ENCODE measurements around the gene ZNF474.

The ZNF474 gene

DNA sequence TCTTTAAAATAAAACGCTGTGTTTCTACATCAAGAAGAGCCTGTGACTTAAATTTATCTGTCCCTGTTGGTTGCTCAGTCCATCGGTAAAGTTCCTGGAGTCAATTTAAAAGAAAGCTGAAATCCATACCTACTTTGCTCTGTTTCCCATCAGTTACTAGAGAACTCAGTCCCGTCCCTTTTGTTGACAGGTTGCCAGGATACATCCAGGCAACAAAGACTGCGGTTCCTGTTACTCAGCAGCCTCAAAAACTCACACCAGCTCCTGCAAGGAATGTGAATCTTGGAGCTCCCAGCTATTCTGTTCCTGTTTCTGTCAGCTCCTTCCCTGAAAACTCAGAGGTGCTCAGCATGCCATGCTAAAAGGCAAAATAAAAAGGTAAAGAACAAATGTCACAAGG, at the start of gene ZNF474:
Gene ZNF474, plus strand, starts transcription at position 241 of the 400 bp plus-strand sequence. CDS start 22,445 bp downstream, outside the sequence.
- DNase-seq, result peak; percentile 99
- Histone ChIP-seq H3K27ac (peak within 1 kb of the TSS; percentile 95), H3K4me3 (ENCODE audit: low read depth, low read length) (peak within 1 kb of the TSS; percentile 6), H3K27me3 (replicated peaks) (no peaks in the 10 kb centered on the region), H3K36me3 (replicated peaks) (no peaks in the 10 kb centered on the region)
- in situ Hi-C loops (cut with HindIII; ENCODE audit: low pct_ligation_motif_present, low sequenced_read_pairs), result no loop called here
- TF ChIP-seq, protein P1, sequence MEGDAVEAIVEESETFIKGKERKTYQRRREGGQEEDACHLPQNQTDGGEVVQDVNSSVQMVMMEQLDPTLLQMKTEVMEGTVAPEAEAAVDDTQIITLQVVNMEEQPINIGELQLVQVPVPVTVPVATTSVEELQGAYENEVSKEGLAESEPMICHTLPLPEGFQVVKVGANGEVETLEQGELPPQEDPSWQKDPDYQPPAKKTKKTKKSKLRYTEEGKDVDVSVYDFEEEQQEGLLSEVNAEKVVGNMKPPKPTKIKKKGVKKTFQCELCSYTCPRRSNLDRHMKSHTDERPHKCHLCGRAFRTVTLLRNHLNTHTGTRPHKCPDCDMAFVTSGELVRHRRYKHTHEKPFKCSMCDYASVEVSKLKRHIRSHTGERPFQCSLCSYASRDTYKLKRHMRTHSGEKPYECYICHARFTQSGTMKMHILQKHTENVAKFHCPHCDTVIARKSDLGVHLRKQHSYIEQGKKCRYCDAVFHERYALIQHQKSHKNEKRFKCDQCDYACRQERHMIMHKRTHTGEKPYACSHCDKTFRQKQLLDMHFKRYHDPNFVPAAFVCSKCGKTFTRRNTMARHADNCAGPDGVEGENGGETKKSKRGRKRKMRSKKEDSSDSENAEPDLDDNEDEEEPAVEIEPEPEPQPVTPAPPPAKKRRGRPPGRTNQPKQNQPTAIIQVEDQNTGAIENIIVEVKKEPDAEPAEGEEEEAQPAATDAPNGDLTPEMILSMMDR (IDR thresholded peaks at IDR 0.05; ENCODE audit: low read depth, low read length, missing control alignments), result no peak

DNA sequence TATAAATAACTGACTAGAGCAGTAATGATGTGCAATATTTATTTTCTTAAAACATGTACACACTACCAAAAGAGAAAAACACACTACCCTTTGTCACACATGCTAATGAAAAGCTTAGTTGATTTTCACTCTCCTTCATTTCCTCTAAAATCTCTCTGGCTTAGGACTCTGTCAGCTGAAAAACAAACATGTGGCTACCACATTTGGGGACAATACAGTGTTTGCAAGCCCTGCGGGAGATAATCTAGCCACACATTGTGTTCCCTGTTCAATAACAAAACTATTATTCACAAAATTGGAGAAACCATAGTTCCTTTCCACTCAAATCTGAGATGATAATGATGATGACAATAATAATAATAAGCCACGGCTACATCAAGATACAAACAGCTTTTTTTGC, 47.8 kb upstream of the ZNF474 start:
- H3K27ac ChIP-seq, result no peak overlapping the region
- no peak overlapping the region for H3K4me3 ChIP-seq (ENCODE audit: low read depth, low read length)
- in situ Hi-C loops (cut with HindIII; ENCODE audit: low pct_ligation_motif_present, low sequenced_read_pairs), result no loop called here

DNA sequence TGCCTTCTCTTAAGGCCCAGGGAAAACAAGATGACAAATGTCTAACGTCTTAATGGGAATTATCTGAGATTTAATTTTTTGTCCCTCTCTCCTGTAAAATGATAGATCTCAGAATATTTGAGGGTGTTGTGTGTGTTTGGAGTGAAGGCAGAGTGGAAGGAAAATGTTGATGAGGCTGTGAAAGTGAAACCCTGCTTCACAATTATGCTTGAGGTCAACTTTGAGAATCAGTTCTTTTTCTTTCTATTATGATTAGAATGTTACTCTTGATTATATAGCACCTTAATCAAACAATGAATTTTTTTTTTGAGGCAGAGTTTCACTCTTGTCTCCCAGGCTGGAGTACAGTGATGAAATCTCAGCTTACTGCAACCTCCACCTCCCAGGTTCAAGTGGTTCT, 45.8 kb upstream of the ZNF474 start:
- no peaks in the 10 kb centered on the region for H3K27me3 ChIP-seq (replicated peaks)
- H3K27ac ChIP-seq, result no peak overlapping the region
- in situ Hi-C loops (cut with HindIII; ENCODE audit: low pct_ligation_motif_present, low sequenced_read_pairs), result no loop called here
- TF ChIP-seq, protein P1 (IDR thresholded peaks at IDR 0.05; ENCODE audit: low read depth, low read length, missing control alignments), result no peak
- H3K4me3 ChIP-seq (ENCODE audit: low read depth, low read length), result no peak overlapping the region
- no peaks in the 10 kb centered on the region for H3K36me3 ChIP-seq (replicated peaks)
- DNase-seq, result no peak

More for the DNA sequence above, 47.8 kb upstream of the ZNF474 start:
- H3K36me3 ChIP-seq (replicated peaks), result no peaks in the 10 kb centered on the region
- no peak for DNase-seq
- no peaks in the 10 kb centered on the region for H3K27me3 ChIP-seq (replicated peaks)
- TF ChIP-seq, protein P1 (IDR thresholded peaks at IDR 0.05; ENCODE audit: low read depth, low read length, missing control alignments), result no peak

DNA sequence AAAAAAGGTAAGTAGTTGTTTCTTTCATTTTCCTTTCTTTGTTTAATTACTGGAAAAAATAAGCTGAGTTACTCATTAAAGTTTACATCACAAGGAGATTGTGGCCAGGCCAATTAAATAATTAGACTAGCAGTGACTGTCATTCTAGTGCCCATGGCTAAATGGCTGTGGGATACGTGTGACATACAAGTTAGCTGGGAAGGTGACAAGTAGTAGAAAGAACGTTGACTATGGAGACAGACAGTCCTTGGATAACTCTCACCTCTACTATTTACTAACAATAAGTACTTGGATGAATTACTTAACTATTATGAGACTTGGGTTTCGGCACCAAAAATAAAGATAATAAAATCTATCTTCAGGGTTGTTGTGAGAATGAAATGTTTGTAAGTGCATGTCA, 44.3 kb upstream of the ZNF474 start:
- TF ChIP-seq, protein P1 (IDR thresholded peaks at IDR 0.05; ENCODE audit: low read depth, low read length, missing control alignments), result no peak
- Histone ChIP-seq H3K27me3 (replicated peaks) (no peaks in the 10 kb centered on the region), H3K36me3 (replicated peaks) (no peaks in the 10 kb centered on the region), H3K27ac (no peak overlapping the region), H3K4me3 (ENCODE audit: low read depth, low read length) (no peak overlapping the region)
- in situ Hi-C loops (cut with HindIII; ENCODE audit: low pct_ligation_motif_present, low sequenced_read_pairs), result no loop called here
- DNase-seq, result no peak

DNA sequence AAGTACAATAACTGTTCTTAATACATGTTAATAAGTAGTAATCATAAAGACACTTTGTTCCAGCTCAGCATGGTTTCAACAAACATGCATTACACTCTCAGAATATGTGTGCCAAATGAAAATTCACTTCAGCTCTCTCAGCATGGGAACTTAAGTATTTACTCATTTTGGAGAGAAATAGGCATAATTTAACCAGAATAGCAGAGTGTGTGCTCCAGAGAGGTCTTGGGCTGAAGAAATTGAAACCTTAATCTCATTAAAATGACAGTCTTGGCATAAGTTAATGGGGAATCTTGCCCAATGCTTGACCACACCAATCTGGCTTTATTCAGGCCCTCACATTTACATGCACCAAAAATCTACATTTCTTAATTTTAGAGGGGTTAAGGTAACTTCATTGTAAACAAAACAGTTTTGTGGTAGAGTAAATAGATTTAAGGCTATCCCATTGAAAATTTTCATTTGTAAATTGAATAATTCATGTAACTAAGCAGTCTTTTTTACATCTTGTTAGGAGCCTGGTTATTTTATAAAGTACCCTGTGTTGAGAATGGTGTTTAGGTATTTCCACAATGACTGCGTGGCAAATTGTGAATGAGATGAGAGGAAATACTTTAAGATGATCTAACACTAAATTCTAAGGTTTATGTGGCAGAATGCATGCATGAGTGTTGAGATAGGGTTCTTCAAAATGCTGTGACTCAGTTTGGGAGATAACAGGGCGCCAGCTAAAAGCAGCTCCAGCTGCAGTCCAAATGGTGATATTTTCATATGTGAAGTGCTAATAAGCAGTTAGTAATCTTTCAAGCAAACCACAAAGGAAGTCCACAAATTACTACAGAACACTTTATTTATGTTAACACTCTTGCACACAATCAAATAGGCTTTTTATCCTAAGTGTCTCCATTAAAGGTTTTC, 40.0 kb upstream of the ZNF474 start:
- in situ Hi-C loops (cut with HindIII; ENCODE audit: low pct_ligation_motif_present, low sequenced_read_pairs), result no loop called here
- H3K27me3 ChIP-seq (replicated peaks), result no peaks in the 10 kb centered on the region
- TF ChIP-seq, protein P1 (IDR thresholded peaks at IDR 0.05; ENCODE audit: low read depth, low read length, missing control alignments), result no peak
- no peak overlapping the region for H3K4me3 ChIP-seq (ENCODE audit: low read depth, low read length)
- peak overlapping the region; percentile 78 for H3K27ac ChIP-seq
- peak; percentile 88 for DNase-seq
- no peaks in the 10 kb centered on the region for H3K36me3 ChIP-seq (replicated peaks)
